ENCODE results near the gene ACAP2. TPM values are rescaled to one million over a fixed set of nuclear protein-coding genes. Genes with fewer than 3 reads are reported as not detected.

Gene ACAP2
- polyA plus RNA-seq, 1 donor from 2014 or later = 88.7 TPM

- no peaks in the 10 kb centered on the region for H3K9me2 ChIP-seq (ENCODE audit: insufficient read depth, low read length)
- no peak overlapping the region for H2AFZ ChIP-seq (ENCODE audit: low read depth, low read length)
- H3K27me3 ChIP-seq (ENCODE audit: insufficient read depth, low read depth, low read length) = no peaks in the 10 kb centered on the region
- no peaks in the 10 kb centered on the region for H3F3A ChIP-seq (ENCODE audit: insufficient read depth, low read length, poor library complexity, severe bottlenecking)
- H3K79me2 ChIP-seq (replicated peaks; ENCODE audit: insufficient read depth, low read length) = peaks cover 5% of the 10 kb centered on the region
- TF ChIP-seq MXI1 (conservative IDR thresholded peaks at IDR 0.05; ENCODE audit: poor library complexity, severe bottlenecking) = no peak
- no peak for TF ChIP-seq POLR2AphosphoS5 (IDR thresholded peaks at IDR 0.05)
- TF ChIP-seq RAD21 (conservative IDR thresholded peaks at IDR 0.05) = no peak
- TF ChIP-seq EP300 (conservative IDR thresholded peaks at IDR 0.05; ENCODE audit: poor library complexity, severe bottlenecking) = no peak
- TF ChIP-seq, protein P1, sequence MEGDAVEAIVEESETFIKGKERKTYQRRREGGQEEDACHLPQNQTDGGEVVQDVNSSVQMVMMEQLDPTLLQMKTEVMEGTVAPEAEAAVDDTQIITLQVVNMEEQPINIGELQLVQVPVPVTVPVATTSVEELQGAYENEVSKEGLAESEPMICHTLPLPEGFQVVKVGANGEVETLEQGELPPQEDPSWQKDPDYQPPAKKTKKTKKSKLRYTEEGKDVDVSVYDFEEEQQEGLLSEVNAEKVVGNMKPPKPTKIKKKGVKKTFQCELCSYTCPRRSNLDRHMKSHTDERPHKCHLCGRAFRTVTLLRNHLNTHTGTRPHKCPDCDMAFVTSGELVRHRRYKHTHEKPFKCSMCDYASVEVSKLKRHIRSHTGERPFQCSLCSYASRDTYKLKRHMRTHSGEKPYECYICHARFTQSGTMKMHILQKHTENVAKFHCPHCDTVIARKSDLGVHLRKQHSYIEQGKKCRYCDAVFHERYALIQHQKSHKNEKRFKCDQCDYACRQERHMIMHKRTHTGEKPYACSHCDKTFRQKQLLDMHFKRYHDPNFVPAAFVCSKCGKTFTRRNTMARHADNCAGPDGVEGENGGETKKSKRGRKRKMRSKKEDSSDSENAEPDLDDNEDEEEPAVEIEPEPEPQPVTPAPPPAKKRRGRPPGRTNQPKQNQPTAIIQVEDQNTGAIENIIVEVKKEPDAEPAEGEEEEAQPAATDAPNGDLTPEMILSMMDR (IDR thresholded peaks at IDR 0.05; ENCODE audit: poor library complexity, severe bottlenecking) = no peak
- no peak for TF ChIP-seq SMC3 (conservative IDR thresholded peaks at IDR 0.05; ENCODE audit: poor library complexity)
- no peak for TF ChIP-seq EZH2 (IDR thresholded peaks at IDR 0.05; ENCODE audit: borderline replicate concordance, insufficient read depth, low read length, poor library complexity, severe bottlenecking)
- no peak for TF ChIP-seq REST (IDR thresholded peaks at IDR 0.05; ENCODE audit: borderline replicate concordance)
- TF ChIP-seq TAF1 (IDR thresholded peaks at IDR 0.05; ENCODE audit: low read depth) = no peak
- no peaks in the 10 kb centered on the region for H3K36me3 ChIP-seq (ENCODE audit: insufficient read depth, low read length)
- no peak overlapping the region for H3K4me2 ChIP-seq (ENCODE audit: low read length)
- H3K27ac ChIP-seq (ENCODE audit: low read length) = no peak overlapping the region
- H4K20me1 ChIP-seq (ENCODE audit: insufficient read depth) = no peaks in the 10 kb centered on the region
- no peak overlapping the region for H3K9ac ChIP-seq (ENCODE audit: low read length)
- no peaks in the 10 kb centered on the region for H3K9me3 ChIP-seq (ENCODE audit: low read length)
- H3K4me3 ChIP-seq (ENCODE audit: low read length) = no peak overlapping the region
Measured at GRCh38 chr3:195266428-195266827, 176.4 kb downstream of the ACAP2 start.

GRCh38 chr3:195265363-195265976 lies 177.3 kb downstream of the ACAP2 start:
- H3K9ac ChIP-seq (ENCODE audit: low read length) = no peak overlapping the region
- no peak overlapping the region for H3K4me2 ChIP-seq (ENCODE audit: low read length)
- TF ChIP-seq RAD21 (conservative IDR thresholded peaks at IDR 0.05) = no peak
- no peak for TF ChIP-seq SMC3 (conservative IDR thresholded peaks at IDR 0.05; ENCODE audit: poor library complexity)
- no peak overlapping the region for H2AFZ ChIP-seq (ENCODE audit: low read depth, low read length)
- no peaks in the 10 kb centered on the region for H3K27me3 ChIP-seq (ENCODE audit: insufficient read depth, low read depth, low read length)
- H3K36me3 ChIP-seq (ENCODE audit: insufficient read depth, low read length) = no peaks in the 10 kb centered on the region
- H3K9me3 ChIP-seq (ENCODE audit: low read length) = no peaks in the 10 kb centered on the region
- H4K20me1 ChIP-seq (ENCODE audit: insufficient read depth) = no peaks in the 10 kb centered on the region
- no peak overlapping the region for H3K27ac ChIP-seq (ENCODE audit: low read length)
- H3K9me2 ChIP-seq (ENCODE audit: insufficient read depth, low read length) = no peaks in the 10 kb centered on the region
- H3K79me2 ChIP-seq (replicated peaks; ENCODE audit: insufficient read depth, low read length) = peaks cover 5% of the 10 kb centered on the region
- no peak overlapping the region for H3K4me3 ChIP-seq (ENCODE audit: low read length)
- no peaks in the 10 kb centered on the region for H3F3A ChIP-seq (ENCODE audit: insufficient read depth, low read length, poor library complexity, severe bottlenecking)
